GM12801 (cell line): Measurements from ENCODE around the gene HNRNPM.

Experiments used
- TF ChIP-seq, protein P1 (sequence below): IDR thresholded peaks from one replicate; pipeline ENCODE4 v1.5.1; 2011; ENCODE audit warnings: control low read depth; ENCODE audit not compliant: insufficient read length; ENCODE audit errors: extremely low read depth

Gene HNRNPM

DNA sequence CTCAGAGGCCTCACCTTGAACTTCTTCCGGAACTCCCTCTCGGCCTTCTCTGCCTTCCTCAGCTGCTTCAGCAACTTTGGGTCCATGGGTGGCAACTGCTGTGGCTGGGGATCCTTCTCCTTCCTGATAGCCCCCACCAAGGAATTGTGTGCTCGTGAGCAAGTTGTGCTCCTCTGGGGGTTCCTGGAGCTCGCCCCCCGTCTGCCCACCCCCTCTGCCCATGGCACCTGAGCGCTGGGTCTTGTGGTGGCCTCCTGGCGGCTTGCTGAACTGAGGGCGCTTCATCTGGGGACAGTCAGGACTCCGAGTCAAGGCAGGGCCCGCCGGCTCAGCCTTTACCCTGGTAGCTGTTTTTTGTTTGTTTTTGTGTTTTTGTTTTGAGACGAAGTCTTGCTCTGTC is 46.1 kb downstream of the HNRNPM start:
- TF ChIP-seq, protein P1, sequence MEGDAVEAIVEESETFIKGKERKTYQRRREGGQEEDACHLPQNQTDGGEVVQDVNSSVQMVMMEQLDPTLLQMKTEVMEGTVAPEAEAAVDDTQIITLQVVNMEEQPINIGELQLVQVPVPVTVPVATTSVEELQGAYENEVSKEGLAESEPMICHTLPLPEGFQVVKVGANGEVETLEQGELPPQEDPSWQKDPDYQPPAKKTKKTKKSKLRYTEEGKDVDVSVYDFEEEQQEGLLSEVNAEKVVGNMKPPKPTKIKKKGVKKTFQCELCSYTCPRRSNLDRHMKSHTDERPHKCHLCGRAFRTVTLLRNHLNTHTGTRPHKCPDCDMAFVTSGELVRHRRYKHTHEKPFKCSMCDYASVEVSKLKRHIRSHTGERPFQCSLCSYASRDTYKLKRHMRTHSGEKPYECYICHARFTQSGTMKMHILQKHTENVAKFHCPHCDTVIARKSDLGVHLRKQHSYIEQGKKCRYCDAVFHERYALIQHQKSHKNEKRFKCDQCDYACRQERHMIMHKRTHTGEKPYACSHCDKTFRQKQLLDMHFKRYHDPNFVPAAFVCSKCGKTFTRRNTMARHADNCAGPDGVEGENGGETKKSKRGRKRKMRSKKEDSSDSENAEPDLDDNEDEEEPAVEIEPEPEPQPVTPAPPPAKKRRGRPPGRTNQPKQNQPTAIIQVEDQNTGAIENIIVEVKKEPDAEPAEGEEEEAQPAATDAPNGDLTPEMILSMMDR: no peak

- TF ChIP-seq, protein P1: no peak
Observed at GRCh38 chr19:8491574-8491973, 46.8 kb downstream of the HNRNPM start.

- TF ChIP-seq, protein P1: no peak
Observed at GRCh38 chr19:8494158-8494557, 49.4 kb downstream of the HNRNPM start.

GRCh38 chr19:8498295-8498694 is 53.5 kb downstream of the HNRNPM start:
- TF ChIP-seq, protein P1: no peak

DNA sequence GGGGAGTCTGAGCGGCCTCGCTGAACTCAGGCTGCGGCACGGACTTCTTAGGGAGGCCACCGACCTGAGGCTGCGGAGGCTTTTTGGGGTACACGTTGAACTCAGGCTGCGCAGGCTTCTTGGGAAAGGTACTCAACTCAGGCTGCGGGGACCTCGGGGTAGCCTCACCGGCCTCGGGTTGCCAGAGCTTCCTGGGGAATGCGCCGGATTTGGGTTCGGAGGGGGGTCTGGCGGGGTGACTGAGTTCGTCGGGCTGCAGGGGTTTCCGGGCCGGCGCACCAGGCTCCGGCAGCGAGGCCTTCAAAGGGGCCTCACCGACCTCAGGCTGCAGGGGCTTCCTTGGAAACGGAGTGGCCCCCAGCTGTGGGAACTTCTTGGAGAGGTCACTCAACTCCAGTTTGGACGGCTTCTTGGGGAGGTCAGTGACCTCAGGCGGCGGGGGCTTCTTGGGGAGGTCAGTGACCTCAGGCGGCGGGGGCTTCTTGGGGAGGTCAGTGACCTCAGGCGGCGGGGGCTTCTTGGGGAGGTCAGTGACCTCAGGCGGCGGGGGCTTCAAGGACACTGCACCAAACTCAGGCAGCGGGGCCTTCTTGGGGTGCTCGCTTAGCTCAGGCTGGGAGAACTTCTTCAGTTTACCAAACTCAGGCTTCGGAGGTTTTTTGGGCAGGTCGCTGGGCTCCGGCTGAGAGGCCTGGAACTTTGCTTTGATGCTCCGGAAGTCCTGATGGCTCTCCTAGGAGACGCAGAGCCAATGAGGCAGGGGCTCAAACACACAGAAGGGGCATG is 54.5 kb downstream of the HNRNPM start:
- TF ChIP-seq, protein P1: no peak

DNA sequence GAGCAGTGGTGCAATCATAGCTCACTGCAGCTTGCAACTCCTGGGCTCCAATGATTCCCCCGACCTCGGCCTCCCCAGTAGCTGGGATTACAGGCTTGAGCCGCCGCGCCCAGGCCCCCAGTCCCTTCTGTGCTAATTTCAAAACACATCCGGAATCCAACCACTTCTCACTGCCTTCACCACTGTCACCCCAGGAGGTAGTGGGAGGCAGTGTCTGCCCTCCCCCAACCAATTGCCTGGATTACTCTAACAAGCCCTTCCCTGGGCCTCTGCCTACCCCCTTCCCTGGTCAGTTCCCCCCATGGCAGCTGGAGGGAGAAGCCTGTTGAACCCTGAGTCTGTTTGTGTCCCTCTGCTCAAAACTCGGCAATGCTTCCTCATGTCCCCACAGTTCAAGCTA is 55.4 kb downstream of the HNRNPM start:
- TF ChIP-seq, protein P1: no peak

- TF ChIP-seq, protein P1: no peak
Observed at GRCh38 chr19:8501516-8501915, 56.7 kb downstream of the HNRNPM start.

DNA sequence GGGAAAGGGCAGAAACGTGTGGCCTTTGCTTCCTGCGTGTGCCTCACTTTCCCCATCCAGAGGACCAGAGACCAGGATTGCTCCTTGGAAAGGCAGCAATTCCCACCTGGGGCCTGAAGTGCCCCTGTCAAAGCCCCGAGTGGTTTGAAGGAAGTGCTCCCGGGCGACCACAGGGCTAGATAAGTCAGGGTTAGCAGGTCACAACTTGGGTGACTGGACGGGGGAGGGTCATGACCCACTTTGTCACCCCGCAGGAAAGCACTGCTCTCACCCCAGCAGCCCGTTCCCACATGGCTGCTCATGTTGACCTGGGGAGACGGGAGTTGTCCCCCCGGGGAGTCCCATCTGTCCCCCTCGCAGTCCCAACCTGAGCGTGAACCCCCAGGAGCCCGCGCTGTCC is 57.2 kb downstream of the HNRNPM start:
- TF ChIP-seq, protein P1: no peak
